ENCODE measurements around the gene TEDC2.

GRCh38 chr16:2495041-2495440 is 35.1 kb downstream of the TEDC2 start:
- TF ChIP-seq CTCF (IDR thresholded peaks at IDR 0.05; ENCODE audit: low read length) (no peak), EZH2 (optimal IDR thresholded peaks at IDR 0.05; ENCODE audit: low read depth, low read length) (no peak)
